HL-60 (cell line): Measurements from ENCODE around the gene DMBX1.

ENCODE experiments used
- DNase-seq, 2 experiments: peaks; one replicate each; pipeline ENCODE4 v3.0.0-alpha.2; 2010 to 2020; ENCODE audit warnings: low read depth in 1 of 2, low spot score in 1 of 2
- H3K27ac ChIP-seq: fragments of 250-450 bp; sonication (Bioruptor Pico); replicated peaks from 2 replicates; pipeline ENCODE4 v1.5.1; 2020; ENCODE audit warnings: mild to moderate bottlenecking, moderate library complexity
- H3K27me3 ChIP-seq: fragments of 250-450 bp; sonication (Bioruptor Pico); 2 replicates; pipeline ENCODE4 v1.5.1; 2021; ENCODE audit warnings: mild to moderate bottlenecking, moderate library complexity; ENCODE audit not compliant: insufficient read depth, poor library complexity, severe bottlenecking
- H3K4me3 ChIP-seq: replicated peaks from 2 replicates; pipeline ENCODE4 v1.5.1; 2011; ENCODE audit warnings: mild to moderate bottlenecking, control low read depth, low read length; ENCODE audit not compliant: insufficient read depth
- GABPA ChIP-seq: IDR thresholded peaks from 2 replicates; pipeline ENCODE4 v1.6.1; 2012; ENCODE audit warnings: low read depth
- POLR2AphosphoS5 ChIP-seq: IDR thresholded peaks from 2 replicates; pipeline ENCODE4 v1.6.1; 2012; ENCODE audit warnings: low read depth
- SPI1 ChIP-seq: IDR thresholded peaks from 2 replicates; pipeline ENCODE4 v1.6.1; 2012; ENCODE audit warnings: low read depth, mild to moderate bottlenecking, borderline replicate concordance
- TF ChIP-seq, protein P1 (sequence below): IDR thresholded peaks from 2 replicates; pipeline ENCODE4 v1.6.1; 2012; ENCODE audit warnings: low read depth; ENCODE audit not compliant: insufficient replicate concordance
- TF ChIP-seq, protein P2 (sequence below): IDR thresholded peaks from one replicate; pipeline ENCODE4 v1.5.1; 2011; ENCODE audit warnings: low read length, control low read depth, inconsistent platforms; ENCODE audit not compliant: insufficient read depth

Gene DMBX1

DNA sequence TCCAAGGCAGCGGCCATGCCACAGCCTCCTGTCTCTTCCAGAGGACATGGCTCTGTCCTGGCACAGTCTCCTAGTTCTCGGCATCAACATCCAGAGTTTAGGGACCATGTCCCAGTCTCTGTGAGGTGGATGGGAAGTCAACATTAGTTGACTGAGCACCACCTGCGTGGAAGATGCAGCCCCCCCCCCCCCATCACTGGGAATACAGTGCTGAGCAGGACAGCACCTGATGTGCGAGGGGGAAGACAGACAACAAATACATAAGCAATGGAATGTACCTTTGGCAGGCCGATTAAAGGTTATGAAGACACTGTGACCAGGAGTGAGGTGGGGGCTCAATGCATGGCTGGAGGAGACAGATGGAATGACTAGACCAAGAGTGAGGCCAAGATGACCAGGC lies 35.2 kb downstream of the DMBX1 start:
- H3K27me3 ChIP-seq = peaks cover 11% of the 10 kb centered on the region
- no peak overlapping the region for H3K27ac ChIP-seq
- no peak for DNase-seq
- no peak for TF ChIP-seq POLR2AphosphoS5
- TF ChIP-seq, protein P1, sequence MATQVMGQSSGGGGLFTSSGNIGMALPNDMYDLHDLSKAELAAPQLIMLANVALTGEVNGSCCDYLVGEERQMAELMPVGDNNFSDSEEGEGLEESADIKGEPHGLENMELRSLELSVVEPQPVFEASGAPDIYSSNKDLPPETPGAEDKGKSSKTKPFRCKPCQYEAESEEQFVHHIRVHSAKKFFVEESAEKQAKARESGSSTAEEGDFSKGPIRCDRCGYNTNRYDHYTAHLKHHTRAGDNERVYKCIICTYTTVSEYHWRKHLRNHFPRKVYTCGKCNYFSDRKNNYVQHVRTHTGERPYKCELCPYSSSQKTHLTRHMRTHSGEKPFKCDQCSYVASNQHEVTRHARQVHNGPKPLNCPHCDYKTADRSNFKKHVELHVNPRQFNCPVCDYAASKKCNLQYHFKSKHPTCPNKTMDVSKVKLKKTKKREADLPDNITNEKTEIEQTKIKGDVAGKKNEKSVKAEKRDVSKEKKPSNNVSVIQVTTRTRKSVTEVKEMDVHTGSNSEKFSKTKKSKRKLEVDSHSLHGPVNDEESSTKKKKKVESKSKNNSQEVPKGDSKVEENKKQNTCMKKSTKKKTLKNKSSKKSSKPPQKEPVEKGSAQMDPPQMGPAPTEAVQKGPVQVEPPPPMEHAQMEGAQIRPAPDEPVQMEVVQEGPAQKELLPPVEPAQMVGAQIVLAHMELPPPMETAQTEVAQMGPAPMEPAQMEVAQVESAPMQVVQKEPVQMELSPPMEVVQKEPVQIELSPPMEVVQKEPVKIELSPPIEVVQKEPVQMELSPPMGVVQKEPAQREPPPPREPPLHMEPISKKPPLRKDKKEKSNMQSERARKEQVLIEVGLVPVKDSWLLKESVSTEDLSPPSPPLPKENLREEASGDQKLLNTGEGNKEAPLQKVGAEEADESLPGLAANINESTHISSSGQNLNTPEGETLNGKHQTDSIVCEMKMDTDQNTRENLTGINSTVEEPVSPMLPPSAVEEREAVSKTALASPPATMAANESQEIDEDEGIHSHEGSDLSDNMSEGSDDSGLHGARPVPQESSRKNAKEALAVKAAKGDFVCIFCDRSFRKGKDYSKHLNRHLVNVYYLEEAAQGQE = no peak
- TF ChIP-seq GABPA = no peak
- no peak for TF ChIP-seq SPI1
- TF ChIP-seq, protein P2, sequence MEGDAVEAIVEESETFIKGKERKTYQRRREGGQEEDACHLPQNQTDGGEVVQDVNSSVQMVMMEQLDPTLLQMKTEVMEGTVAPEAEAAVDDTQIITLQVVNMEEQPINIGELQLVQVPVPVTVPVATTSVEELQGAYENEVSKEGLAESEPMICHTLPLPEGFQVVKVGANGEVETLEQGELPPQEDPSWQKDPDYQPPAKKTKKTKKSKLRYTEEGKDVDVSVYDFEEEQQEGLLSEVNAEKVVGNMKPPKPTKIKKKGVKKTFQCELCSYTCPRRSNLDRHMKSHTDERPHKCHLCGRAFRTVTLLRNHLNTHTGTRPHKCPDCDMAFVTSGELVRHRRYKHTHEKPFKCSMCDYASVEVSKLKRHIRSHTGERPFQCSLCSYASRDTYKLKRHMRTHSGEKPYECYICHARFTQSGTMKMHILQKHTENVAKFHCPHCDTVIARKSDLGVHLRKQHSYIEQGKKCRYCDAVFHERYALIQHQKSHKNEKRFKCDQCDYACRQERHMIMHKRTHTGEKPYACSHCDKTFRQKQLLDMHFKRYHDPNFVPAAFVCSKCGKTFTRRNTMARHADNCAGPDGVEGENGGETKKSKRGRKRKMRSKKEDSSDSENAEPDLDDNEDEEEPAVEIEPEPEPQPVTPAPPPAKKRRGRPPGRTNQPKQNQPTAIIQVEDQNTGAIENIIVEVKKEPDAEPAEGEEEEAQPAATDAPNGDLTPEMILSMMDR = no peak
- H3K4me3 ChIP-seq = no peak overlapping the region

DNA sequence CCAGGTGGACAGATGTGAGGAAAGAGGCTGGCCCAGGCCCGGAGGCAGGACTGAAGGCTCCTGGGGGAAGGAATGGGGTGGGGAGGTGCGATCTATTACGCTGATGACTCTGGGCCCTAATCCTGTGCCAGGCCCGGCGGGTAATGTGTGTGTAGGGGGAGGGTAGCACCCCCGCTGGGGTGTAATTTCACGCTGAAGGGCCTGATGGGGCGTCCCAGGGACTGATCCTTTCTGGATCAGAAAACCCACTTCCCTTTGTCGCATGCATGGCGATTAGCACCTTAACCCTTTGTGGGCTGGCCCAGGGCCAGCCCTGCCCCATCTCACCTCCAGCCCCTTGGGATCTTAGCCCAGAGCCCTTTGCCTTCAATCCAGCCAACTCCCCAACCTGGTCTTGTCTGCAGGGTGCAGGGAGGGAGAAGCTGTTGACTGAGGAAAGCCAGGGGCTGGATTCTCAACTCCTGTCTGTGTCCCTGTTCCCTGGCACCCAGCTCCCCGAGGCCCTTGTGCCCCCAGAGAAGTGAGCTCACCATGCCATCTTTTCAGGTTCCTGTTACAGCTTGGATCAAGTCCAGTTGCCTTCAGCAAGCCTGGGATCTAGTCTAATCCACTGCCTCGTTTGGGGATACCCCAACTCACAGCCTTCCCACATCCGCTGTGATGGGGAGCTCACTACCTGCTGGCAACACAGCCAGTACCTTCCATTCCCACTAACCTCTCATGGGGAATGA lies 35.8 kb downstream of the DMBX1 start:
- Histone ChIP-seq H3K4me3 (no peak overlapping the region), H3K27ac (no peak overlapping the region), H3K27me3 (peaks cover 11% of the 10 kb centered on the region)
- TF ChIP-seq SPI1 = no peak
- TF ChIP-seq POLR2AphosphoS5 = no peak
- TF ChIP-seq GABPA = no peak
- TF ChIP-seq, protein P2 = no peak
- TF ChIP-seq, protein P1 = no peak
- no peak for DNase-seq

DNA sequence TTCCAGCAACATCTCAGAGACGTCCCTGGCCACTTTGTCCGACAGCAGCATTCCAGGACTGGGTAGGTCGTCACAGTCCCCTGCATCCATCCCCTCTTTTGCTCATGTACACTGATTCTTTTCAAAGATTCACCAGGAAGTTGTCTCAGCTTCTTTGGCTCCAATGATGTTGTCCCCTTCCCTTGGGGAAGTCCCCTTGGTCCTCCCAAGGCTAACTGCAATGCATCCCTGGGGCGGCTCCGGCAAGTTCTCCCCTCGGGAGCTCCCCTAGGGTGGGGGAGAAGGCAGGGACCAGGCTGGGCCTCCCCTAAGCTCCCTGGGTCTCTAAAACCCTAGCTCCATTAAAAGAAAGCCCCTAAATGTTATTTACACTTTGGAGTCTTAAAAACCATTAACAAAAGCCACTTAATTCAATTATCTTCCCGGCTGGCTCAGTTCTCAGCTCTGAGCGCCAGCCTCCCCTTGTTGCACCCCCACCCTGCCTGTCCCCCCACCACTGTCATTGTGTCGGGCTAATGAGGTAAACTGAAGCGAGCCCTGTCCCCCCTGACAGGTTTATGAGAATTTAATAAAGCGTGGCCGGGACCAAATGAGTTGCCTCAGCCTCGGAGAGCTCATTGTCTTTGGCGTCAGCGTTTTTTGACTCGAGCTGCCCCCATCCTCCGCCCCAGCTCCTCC lies 36.5 kb downstream of the DMBX1 start:
- TF ChIP-seq, protein P1 = no peak
- TF ChIP-seq GABPA (no peak), POLR2AphosphoS5 (no peak), SPI1 (no peak)
- TF ChIP-seq, protein P2 = no peak
- DNase-seq = no peak
- Histone ChIP-seq H3K27ac (no peak overlapping the region), H3K27me3 (peaks cover 11% of the 10 kb centered on the region), H3K4me3 (no peak overlapping the region)
